GM18907 (cell line): ENCODE data around the gene IHH.
A peak's percentile ranks its signal among the peaks of the same experiment; 100 is the strongest.

Experiments
- ATAC-seq: cut with Tn5 transposase; IDR thresholded peaks from one replicate; pipeline ENCODE4 v1.9.1; 2021; ENCODE audit warnings: mild to moderate bottlenecking, moderate library complexity; ENCODE audit not compliant: unreplicated experiment

The IHH gene

DNA sequence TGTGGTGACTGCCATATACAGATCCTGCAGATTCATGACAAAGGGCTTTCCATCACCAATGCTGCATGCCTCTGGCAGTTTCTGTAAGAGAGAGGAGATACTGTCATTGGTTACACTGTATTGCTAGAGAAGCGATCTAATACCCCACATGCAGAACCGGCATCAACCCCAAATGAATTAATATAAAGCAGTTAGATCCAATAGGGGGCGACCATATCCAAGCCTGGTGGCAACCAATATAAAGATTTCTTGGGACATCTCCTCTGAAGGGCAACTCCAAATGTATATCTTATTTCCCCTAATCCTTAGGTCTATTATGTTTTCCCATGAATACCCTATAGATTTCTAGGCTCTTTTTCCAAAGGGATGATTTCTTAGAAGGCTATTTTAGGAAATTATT is 17.4 kb upstream of the IHH start:
- no peak for ATAC-seq

DNA sequence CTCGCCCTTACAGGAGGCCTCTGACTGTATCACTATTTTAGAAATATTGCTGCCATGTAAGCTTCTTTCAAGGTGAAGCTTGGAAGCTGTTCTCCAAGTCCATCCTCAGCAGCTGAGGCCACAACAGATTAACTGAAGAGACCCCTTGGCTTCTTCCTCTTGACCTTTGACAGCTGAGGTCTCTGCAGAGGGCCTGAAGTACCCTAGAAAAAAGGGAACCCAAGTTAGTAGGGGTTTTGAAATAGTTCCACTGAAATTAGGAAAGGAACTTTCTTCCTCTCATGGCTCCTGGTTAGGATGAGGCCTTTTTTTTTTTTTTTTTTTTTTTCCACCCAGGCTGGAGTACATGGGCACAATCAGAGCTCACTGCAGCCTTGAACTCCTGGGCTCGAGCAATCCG is 15.5 kb upstream of the IHH start:
- ATAC-seq = no peak

DNA sequence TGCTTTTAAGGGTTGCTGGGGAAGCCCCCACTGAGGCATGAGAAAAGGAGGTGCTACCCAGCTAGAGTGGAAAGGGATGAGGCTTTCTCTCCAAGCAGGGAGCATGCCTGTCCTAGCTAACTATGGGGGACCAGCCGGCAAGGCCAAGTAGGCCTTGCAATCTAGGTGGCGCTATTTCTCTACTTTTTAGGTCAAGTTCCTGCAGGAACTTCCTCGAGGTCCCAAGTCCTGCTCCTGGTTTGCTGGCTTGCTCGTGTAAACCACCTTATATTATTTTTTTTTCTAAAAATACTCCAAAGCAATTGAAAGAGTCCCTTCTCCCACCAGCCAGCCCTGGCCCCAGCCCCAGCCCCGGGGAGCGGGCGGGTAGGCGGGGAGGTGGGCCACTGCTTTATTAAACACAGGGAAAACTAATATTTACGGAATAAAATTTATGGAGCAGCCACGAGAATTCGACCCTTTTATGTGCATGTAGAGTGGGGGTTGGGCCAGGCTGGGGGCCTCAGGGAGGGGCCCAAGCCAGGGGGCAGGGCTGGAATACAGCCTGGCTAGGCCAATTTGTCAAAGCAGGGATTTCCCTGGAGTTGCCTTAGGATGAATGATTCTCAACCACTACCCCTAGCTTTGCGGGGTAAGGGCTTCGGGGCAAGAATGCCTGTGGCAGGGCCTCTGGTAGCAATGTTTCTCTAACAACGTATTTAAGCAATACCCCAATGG is 12.8 kb upstream of the IHH start:
- ATAC-seq = no peak

DNA sequence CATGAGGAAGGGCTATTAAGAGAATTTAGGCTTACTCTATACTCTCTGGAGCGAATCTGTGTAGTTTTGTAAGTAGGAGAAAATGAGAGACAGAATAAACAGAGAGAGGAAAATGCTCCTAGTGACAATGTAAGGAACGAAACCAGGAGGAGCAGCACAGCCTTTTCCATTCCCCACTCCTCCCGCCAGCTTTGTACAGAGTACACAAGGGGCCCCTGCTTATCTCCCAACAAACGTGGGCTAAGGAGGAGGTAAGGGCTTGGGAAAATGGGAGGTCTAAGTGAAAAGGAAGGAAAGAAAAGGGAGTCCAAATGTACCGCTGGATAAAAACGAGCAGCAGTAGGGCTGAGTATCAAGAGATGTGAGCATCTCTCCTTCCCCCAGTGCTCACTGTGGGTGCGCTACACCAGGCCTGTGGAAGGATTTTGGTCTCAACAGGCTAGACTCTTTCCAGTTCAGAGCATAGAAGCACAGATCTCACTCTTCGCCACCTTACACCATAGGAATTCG is 12.1 kb upstream of the IHH start:
- no peak for ATAC-seq

DNA sequence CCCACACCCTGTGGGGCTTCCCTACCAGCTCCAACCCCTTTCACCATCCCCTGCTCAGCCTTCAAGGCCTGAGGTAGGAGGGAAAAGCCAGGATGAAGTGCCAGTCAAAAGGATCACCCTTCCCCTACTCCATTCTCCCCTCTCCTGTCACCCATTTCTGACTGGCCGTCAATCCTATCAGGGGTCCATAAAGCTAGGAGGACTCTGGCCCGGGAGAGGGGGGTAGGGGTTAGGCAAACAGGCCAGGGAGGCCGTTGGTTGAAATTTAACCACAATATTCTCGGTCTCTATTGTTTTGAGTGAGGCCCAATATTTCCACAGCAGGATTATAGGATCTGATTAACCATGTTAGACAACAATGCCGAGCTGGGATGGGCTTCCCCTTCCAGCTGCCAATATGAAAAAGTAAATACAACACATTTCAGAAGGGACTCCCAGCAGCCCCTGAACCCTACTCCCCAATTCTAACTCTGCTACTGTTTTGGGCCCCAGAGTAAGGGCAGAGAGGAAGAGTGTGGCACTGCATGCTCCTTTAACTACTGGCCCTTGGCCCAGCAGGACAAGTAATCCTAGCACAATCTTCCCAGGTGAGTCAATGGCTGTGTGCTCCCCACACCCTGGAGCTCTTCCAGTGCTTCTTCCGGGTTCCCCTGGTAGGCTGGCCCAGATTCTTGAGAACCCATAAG is 10.6 kb upstream of the IHH start:
- ATAC-seq = no peak

DNA sequence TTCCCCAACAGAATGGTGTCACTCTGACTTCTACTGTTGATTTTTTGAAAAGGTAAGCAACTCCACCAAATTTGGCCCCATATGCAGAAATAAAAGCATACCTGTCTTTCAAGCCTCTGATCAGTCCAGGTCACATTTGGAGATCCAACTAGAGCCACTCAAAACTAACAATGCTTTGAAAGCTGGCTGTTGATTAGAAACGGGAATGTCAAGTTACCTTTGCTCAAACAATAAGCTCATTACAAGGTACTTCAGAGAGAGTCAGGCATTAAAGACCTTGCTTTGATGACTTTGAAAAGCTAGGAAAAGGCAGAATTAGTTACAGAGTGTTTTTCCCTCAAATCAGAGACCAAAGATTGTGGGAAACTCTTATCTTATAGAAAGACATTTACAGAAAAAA is 4.8 kb upstream of the IHH start:
- ATAC-seq = no peak

DNA sequence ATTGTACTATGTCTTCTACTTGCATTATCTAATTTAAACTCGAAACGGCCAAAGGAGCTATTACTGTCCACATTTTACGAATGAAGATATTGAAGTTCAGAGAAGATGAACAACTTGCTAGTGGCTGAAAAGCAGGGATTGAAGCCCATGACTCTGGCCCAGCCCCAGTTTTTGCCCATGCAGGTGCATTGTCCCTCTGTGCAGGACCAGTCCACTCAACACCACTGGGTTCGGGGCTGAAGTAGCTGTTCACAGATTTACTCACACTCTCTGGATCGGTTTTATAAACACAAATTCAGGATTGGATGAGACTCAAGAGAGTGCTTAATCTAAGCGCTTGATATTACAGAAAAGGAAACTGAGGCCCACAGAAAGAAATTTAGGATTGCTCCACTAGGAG is 1.4 kb upstream of the IHH start:
- no peak for ATAC-seq

DNA sequence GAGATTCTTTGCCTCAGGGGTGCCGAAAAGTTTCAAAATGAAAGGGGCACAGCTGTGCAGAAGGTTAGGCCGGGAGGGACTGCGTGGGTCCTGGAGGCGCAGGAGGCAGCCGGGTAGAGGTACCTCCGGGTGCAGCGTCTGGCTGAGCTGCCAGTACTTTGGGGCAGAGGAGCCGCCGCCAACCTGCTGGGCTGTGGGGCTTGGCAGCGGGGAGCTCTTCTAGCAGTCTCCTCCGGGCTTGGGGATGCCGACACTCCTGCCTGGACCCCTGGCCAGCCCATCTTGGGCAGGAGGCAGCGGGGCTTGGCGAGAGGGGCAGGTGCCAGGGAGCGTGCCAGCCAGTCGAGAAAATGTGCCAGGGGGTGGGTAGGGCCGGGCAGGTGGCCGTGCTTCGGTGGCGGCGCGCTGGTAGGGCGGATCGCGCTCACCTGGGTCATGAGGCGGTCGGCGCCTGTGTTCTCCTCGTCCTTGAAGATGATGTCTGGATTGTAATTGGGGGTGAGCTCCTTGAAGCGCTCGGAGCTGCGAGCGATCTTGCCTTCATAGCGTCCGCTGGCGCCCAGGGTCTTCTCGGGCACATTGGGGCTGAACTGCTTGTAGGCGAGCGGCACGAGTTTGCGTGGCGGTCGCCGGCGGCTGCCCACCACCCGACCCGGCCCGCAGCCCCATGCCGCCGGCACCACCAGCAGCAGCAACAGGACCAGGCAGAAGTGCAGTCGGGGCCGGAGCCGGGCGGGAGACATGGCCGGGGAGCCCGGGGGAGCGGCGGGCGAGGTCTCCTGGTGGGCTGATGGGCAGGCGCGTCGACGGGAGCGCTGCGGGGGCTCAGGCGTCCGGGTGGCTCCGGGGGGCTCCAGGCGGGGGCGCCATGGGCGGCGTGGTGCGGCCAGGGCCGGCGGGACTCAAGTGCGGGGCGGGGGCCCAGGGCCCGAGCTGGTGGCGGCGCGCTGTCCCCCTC is 717 bp downstream of the IHH start:
- ATAC-seq = no peak

DNA sequence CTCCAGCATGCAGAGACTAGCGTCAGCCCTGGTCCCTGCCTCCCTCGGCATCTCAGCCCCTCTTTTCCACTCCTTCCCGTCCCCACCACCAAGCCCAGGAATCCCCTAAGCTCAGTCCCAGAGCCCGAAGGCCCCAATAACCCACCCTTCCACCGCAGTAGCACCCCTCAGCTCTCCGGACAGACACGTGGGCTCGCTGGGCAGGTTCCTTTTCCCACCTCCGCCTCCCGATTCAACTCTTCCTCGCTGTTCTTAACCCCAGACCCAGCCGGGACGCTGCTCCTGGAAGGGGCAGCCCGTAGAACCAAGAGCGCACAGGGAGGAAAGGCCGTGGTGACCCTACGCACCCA is 1.4 kb downstream of the IHH start:
- ATAC-seq = no peak

DNA sequence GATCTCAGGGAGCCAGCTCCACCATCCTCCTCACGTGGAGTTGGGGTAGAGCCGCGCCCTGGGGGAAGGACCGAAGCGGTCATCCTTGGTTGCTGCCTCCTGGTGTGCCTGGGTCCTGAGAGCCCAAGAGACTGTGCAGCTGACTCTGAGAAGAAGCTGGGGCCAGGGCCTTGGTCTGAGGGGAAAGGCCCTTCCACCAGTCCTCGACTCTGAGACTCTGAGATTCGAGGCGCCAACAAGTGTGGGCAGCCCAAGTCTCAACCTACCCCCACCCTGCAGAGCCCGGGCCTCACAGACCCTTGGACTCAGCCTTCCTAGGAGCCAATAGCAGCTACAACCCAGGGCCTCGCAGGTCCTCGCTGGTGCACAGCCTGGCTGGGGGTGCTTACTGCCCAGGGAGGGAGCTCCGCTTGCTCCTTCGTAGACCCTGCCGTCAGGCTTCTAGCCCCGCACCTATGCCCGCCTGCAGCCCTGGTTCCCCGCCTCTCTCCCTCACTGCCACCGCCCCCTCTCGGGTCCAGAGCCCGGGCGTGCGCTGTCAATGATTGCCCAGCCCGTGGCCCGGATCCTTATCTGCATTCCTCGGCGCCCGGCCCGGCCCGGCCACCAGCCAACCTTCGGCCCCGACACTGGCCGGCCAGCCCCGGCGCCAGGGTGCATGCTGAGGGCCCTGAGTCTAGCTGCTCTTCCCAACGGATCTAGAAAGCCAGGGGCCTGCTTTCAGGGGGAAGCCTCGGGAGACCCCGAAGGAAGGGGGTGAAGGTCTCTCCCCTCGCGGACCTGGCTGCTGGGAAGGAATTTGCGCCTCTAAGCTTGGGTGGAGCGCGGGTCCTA is 2.0 kb downstream of the IHH start:
- no peak for ATAC-seq

DNA sequence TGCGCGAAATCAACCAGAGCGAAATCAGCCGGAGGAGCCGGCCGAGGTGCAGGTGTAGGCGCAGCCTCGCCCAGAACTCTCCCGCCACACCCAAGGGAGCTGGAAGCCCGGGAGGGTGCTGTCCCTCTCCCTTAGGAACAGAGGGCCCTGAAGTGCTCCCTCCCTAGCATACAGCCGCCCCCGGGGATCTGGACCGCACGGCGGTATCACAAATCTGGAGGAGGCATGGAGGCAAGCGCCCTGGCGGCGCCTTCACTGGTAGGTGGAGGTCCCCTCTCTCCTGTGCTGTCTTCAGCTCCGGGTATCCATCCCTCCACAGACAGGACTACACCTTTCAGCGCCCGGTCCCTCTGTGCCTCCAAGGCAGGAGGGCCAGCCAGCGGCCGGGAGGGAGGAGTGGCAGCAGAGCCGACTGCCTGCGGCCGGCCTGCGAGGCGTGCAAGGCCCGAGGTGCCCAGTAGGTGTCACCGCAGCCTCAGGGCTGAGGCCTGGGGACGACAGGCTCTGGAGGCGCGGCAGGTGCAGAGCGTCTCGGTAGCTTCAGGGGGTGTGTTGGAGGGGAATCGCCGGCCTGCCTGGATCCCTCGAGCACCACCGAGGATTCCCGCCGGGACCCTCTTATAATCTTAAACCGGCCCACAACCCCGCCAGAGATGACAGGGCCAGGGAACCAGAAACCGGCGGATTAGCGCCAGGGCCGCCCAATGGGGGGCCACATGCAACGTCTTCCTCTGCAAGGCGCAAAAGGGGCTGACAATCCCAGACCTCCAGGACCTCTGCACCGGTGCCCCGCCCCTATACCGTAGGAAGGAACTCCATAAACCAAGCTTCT is 2.8 kb downstream of the IHH start:
- peak; percentile 84 for ATAC-seq

DNA sequence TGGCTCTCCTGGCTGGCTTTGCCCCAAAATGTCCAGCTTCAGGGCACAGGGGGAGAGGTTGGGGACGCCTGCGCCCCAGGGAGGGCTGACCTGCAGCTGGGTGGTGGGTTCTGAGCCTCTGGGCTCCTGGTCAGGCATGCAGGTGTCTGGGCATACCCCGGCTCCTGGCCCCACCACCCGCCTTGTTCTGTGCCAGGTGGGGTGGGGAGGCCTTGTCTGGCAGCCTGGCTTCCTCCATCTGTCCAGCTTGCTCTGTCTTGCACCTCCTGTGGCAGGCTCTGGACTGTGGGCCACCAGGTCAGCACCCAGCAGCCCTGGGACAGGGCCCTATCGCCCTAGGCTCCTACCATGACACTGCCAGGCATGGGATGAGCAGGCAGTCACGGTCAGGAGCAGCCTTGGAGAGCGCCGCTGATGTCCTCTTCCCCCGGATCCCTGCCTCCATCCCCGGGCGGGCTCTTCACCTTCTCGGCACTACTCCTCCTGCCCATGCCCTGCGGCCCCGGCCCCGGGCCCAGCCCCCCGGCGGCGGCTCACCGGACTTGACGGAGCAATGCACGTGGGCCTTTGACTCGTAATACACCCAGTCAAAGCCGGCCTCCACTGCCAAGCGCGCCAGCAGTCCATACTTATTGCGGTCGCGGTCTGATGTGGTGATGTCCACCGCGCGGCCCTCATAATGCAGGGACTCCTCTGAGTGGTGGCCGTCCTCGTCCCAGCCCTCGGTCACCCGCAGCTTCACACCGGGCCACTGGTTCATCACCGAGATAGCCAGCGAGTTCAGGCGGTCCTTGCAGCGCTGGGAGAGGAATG is 3.6 kb downstream of the IHH start:
- ATAC-seq = no peak

DNA sequence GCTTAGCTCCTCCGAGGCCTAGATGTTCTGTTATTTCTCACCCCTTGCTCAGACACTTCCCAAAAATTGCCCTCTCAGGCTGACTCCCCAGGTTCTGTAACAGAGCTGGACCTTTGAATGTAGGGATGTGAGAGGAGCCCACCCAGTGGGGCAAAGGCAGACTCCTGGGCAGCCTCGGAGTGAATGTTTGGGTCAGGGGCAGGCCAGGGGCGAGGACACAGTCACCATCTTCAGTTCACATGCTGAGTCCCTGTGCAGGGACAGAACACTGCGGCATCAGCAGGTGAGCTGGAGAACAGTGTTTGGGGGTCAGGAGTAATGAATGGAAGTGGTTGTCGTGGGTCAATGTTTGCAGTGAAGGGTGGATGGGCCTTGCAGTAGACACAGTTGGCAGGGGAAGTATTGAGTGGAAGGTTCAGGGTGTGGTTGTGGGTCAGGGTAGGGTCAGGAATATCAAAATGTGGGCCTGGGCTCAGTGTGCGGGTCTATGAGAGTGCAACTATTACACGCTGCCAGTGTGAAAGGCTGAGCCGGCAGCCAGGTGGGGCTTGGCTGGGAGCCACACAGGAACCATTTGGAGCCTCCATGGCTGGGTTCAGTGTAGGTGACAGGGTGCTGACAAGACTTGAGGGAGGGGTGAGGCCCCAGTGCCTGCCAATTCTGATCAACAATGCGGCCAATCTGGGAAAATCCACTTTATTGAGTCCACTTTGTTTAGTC is 4.4 kb downstream of the IHH start:
- no peak for ATAC-seq

DNA sequence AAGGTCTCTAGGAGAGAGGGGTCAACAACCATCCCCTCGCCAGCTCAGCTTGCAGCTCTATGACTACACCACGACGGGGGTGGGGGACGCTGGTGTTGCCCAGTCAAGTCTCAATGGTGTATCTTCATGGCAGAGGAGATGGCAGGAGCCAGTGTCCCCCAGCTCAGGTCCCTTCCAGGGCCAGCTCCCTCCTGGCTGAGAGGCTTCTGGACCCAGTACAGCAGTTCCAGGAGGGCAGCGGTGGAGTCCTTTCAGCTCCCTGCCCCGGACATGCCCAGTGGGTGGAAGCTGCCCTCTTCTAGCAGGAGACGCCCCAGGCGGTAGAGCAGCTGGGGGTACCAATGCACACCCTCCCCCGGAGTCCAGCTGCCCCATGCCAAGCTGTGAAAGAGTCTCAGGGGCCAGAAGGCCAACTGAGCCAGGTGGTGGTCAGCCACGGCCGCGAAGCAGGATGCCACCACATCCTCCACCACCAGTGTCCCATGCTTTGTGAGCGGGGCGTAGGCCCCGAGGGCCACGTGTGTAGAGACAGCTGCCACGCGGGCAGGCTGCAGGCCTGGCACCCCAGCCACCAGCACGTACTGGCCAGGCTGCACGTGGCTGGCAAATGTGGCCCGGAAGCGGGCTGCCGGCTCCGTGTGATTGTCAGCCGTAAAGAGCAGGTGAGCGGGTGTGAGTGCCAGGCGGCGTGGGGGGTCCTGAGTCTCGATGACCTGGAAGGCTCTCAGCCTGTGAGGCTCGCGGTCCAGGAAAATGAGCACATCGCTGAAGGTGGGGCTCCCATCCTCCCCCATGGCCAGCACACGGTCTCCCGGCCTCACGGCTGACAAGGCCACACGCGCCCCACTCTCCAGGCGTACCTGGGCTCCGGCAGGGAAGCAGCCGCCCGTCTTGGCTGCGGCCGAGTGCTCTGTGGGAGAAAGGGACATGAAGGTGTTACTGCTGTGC is 5.5 kb downstream of the IHH start:
- no peak for ATAC-seq

DNA sequence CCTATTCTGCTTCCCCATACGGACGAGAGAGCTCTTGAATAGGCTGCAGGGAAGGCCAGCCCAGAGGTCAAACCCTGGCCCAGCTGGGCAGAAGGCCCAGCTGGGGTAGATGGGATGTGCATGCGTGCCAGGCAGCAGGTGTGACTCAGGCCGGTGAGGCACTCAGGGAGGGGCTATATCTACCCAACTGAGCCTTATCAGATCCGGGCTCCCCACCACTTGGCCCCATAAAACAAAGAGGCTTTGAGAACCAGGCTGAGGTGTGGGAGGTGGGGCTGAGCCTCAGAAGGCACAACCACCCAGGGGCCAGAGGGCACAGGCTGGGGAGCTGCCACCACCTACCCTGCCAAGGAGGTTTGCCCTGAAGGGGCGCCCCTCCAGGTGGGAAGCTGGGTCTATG is 11.4 kb downstream of the IHH start:
- no peak for ATAC-seq

DNA sequence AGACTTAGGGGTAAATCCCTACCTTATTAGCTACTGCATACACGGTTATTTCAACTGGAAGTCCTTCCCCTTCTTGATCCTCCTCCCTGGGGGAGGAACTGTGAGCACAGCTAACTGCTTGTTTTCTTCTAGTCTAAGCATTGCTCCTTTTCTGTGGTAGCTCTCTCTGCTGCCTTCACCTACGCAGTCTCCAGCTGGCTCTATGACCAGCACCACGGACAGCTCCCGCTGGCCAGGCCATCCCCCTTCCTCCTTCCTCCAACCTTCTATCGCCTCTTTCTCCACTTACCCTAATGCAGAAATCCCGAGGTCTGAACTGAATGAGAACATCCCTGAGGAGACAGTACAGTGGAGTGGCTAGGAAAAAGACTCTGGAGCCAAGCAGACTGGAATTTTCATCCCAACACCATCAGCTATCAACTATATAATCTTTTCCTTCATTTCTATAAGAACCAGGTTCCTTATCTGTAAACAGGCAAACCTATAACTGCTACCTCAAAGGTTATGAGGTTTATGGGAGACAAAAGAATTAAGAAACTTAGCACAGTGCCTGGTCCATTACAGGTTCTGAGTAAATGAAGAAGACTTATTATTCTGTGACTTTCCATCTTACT is 14.7 kb downstream of the IHH start:
- ATAC-seq = no peak

DNA sequence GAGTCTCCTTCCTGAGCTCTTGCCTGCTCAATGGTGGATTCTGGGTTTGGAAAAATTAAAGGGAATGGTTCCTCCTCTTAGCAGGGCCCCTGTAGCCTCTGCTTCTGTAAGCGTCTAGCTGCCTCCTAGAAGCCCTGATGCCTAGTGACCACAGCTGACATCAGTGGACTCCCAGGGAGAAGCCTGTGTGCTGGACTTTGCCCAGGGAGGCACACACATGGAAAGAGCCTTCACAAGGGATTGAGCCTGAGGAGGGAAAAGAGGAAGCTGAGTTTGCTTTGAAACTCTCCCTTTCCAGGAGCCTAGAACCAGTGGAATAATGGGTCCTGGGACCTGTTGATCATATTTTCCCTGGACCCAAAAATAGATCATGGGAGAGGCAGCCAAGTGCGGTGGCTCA is 18.0 kb downstream of the IHH start:
- ATAC-seq = no peak
